ENCODE measurements around the gene MLLT1. TPM values are rescaled to one million over a fixed set of nuclear protein-coding genes. Genes with fewer than 3 reads are reported as not detected.
"Not testable (repeated sequence)": the region's sequence is repeated elsewhere in the genome, so short reads cannot be mapped to it uniquely, and the experiment has no call there.

MLLT1 gene
- total and polyA plus RNA-seq, 10 of the 15 experiments (the other 5 are each of a cell fraction or from before 2014, with no cell fraction given) = 0.16 to 61.1 (median 8.5) TPM

DNA sequence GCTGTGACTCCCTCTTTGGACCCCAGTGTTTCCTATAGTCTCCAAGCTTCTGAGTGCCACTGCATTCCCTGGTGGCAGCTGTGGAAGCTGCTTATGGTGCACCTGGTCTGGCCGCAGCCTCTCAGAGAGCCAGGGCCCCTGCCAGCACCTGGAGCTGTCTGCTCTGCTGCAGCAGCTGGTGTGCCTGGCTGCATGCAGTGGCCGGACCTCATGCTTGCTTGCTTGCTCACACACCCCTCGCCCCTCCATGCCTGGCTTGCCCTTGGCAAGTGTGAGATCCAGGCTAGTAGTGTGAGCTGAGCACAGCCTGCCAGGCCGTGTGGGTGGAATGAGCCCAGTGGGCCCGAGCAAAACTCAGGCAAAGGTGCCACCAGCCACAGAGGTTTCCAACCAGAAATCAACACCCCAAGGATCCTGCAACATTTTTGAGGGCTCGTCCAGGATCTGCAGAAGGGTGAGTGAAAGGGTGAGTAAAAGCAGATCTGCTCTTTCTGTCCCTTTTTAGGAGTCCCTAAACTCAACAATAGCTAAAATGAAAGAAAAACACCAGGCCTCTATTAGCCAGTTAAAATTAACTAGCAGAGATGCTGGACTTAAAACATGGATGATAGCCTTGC, 7.6 kb upstream of the MLLT1 start (continued):
- TF ChIP-seq POU2F2 (IDR thresholded peaks at IDR 0.05; ENCODE audit: borderline replicate concordance, low read depth, low read length) (no peak), ZNF207 (IDR thresholded peaks at IDR 0.05; ENCODE audit: borderline replicate concordance) (no peak)
- TF ChIP-seq, protein P1, sequence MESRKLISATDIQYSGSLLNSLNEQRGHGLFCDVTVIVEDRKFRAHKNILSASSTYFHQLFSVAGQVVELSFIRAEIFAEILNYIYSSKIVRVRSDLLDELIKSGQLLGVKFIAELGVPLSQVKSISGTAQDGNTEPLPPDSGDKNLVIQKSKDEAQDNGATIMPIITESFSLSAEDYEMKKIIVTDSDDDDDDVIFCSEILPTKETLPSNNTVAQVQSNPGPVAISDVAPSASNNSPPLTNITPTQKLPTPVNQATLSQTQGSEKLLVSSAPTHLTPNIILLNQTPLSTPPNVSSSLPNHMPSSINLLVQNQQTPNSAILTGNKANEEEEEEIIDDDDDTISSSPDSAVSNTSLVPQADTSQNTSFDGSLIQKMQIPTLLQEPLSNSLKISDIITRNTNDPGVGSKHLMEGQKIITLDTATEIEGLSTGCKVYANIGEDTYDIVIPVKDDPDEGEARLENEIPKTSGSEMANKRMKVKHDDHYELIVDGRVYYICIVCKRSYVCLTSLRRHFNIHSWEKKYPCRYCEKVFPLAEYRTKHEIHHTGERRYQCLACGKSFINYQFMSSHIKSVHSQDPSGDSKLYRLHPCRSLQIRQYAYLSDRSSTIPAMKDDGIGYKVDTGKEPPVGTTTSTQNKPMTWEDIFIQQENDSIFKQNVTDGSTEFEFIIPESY (IDR thresholded peaks at IDR 0.05) = no peak

DNA sequence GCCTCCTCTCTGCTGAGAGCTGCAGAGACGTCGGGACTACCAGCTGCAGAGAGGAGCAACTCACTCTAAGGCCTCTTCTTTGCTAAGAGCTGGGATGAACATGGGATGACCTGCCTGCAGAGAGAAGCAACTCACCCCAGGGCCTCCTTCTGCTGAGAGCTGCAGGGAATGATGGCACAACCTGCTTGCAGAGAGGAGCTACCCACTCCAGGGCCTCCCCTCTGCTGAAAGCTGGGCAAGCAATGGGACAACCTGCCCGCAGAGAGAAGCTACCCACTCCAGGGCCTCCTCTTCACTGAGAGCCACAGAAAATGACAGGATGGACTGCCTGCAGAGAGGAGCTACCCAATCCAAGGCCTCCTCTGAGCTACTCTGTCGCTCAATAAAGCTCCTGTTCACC, 6.9 kb upstream of the MLLT1 start:
- CTCF ChIA-PET = interaction anchor here (0.5 to 1.2 kb wide), 3 partner anchors 68 to 429 kb away, joined by 3 to 4 read pairs (median 3); no protein-coding TSS in a partner anchor
- Histone ChIP-seq H3K27me3 (replicated peaks in 1 of 2; ENCODE audit: control insufficient read depth in 2 of 2, insufficient read depth in 2 of 2, low read length in 1 of 2) (no peaks in the 10 kb centered on the region), H3K27ac (ENCODE audit: control insufficient read depth, insufficient read depth) (no peak overlapping the region), H2AFZ (ENCODE audit: control insufficient read depth, low read depth, low read length) (no peak overlapping the region), H3K36me3 (ENCODE audit: control insufficient read depth in 2 of 2, insufficient read depth in 2 of 2, low read length in 1 of 2) (no peaks in the 10 kb centered on the region), H3K4me2 (ENCODE audit: control insufficient read depth, insufficient read depth) (no peak overlapping the region), H3K79me2 (ENCODE audit: control insufficient read depth, insufficient read depth, low read length) (no peaks in the 10 kb centered on the region), H4K20me1 (ENCODE audit: control insufficient read depth, insufficient read depth) (no peaks in the 10 kb centered on the region), H3K9me3 (replicated peaks; ENCODE audit: control insufficient read depth, insufficient read depth, low read length) (peaks cover 28% of the 10 kb centered on the region; the same call in 2 of the 3 replicates), H3K4me1 (ENCODE audit: control insufficient read depth, insufficient read depth, low read length) (no peaks in the 10 kb centered on the region), H3K9ac (ENCODE audit: control insufficient read depth, insufficient read depth, low read length) (no peak overlapping the region), H3K4me3 (no peak overlapping the region)
- TF ChIP-seq, protein P2, sequence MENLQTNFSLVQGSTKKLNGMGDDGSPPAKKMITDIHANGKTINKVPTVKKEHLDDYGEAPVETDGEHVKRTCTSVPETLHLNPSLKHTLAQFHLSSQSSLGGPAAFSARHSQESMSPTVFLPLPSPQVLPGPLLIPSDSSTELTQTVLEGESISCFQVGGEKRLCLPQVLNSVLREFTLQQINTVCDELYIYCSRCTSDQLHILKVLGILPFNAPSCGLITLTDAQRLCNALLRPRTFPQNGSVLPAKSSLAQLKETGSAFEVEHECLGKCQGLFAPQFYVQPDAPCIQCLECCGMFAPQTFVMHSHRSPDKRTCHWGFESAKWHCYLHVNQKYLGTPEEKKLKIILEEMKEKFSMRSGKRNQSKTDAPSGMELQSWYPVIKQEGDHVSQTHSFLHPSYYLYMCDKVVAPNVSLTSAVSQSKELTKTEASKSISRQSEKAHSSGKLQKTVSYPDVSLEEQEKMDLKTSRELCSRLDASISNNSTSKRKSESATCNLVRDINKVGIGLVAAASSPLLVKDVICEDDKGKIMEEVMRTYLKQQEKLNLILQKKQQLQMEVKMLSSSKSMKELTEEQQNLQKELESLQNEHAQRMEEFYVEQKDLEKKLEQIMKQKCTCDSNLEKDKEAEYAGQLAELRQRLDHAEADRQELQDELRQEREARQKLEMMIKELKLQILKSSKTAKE (IDR thresholded peaks at IDR 0.05; ENCODE audit: low read depth, poor library complexity, severe bottlenecking) = no peak
- no peak for TF ChIP-seq SRF (IDR thresholded peaks at IDR 0.05; ENCODE audit: low read depth in 2 of 2, low read length in 2 of 2)
- no peak for TF ChIP-seq CREM (IDR thresholded peaks at IDR 0.05; ENCODE audit: low read depth)
- TF ChIP-seq JUNB (IDR thresholded peaks at IDR 0.05) = no peak
- no peak for TF ChIP-seq MTA3 (IDR thresholded peaks at IDR 0.05; ENCODE audit: borderline replicate concordance, low read length)
- 32% methylated on average over 4 of the region's 4 CpGs for WGBS (ENCODE audit: insufficient coverage, insufficient replicate concordance, low lambda C conversion rate, missing lambda C conversion rate)
- SMC1A ChIA-PET (ENCODE audit: uncharacterized antibody, unreplicated experiment) = interaction anchor here (0.8 kb wide), 1 partner anchor 8 kb away, joined by 3 read pairs; no protein-coding TSS in a partner anchor
- ATAC-seq (no peak), DNase-seq (ENCODE audit: low read depth, low spot score) (no peak), FAIRE-seq (no peak)
- RAD21 ChIA-PET (ENCODE audit: unreplicated experiment) = no interaction called here
- POLR2A ChIA-PET = no interaction called here
- in situ Hi-C loops (cut with MboI) = no loop called here
- no TSS peak for BruUV-seq (replicated peaks)
- intact Hi-C loops (cut with micrococcal nuclease; ENCODE audit: unreplicated experiment) = no loop called here

DNA sequence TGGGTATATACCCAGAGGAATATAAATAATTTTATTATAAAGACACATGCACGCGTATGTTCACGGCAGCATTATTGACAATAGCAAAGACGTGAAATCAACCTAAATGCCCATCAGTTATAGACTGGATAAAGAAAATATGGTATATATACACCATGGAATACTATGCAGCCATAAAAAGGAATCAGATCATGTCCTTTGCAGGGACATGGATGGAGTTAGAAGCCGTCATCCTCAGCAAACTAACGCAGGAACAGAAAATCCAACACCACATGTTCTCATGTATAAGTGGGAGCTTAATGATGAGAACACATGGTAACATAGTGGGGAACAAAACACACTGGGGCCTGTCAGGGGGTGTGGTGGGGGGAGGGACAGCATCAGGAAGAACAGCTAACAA, 2.6 kb upstream of the MLLT1 start:
- RAD21 ChIA-PET (ENCODE audit: unreplicated experiment); H3K4me3 ChIP-seq; H3K27ac ChIP-seq (ENCODE audit: control insufficient read depth, insufficient read depth); H2AFZ ChIP-seq (ENCODE audit: control insufficient read depth, low read depth, low read length); FAIRE-seq; H3K4me2 ChIP-seq (ENCODE audit: control insufficient read depth, insufficient read depth); H3K4me1 ChIP-seq (ENCODE audit: control insufficient read depth, insufficient read depth, low read length); H3K9ac ChIP-seq (ENCODE audit: control insufficient read depth, insufficient read depth, low read length); POLR2A ChIA-PET; DNase-seq (ENCODE audit: low read depth, low spot score); BruUV-seq (replicated peaks); H3K27me3 ChIP-seq (replicated peaks in 1 of 2; ENCODE audit: control insufficient read depth in 2 of 2, insufficient read depth in 2 of 2, low read length in 1 of 2); H3K36me3 ChIP-seq (ENCODE audit: control insufficient read depth in 2 of 2, insufficient read depth in 2 of 2, low read length in 1 of 2); H4K20me1 ChIP-seq (ENCODE audit: control insufficient read depth, insufficient read depth); ATAC-seq; intact Hi-C loops (cut with micrococcal nuclease; ENCODE audit: unreplicated experiment); in situ Hi-C loops (cut with MboI): not testable (repeated sequence)
- ChIA-PET CTCF (interaction anchor here (1.2 kb wide), 1 partner anchor 16 kb away, joined by 4 read pairs; no protein-coding TSS in a partner anchor), SMC1A (ENCODE audit: uncharacterized antibody, unreplicated experiment) (interaction anchor here (1.0 kb wide), 1 partner anchor 24 kb away, joined by 3 read pairs; no protein-coding TSS in a partner anchor)
- Histone ChIP-seq H3K79me2 (ENCODE audit: control insufficient read depth, insufficient read depth, low read length) (peaks cover 21% of the 10 kb centered on the region), H3K9me3 (replicated peaks; ENCODE audit: control insufficient read depth, insufficient read depth, low read length) (peaks cover 14% of the 10 kb centered on the region; the same call in 2 of the 3 replicates)
- 89% methylated on average over 6 of the region's 6 CpGs for WGBS (ENCODE audit: insufficient coverage, insufficient replicate concordance, low lambda C conversion rate, missing lambda C conversion rate)
